HG02678 (cell line): ENCODE measurements around the gene C1QBP.
"Not testable (repeated sequence)": the region's sequence is repeated elsewhere in the genome, so short reads cannot be mapped to it uniquely, and the experiment has no call there.

ENCODE experiments used
- ATAC-seq: cut with Tn5 transposase; IDR thresholded peaks from one replicate; pipeline ENCODE4 v1.9.1; 2021; ENCODE audit warnings: mild to moderate bottlenecking, moderate library complexity; ENCODE audit not compliant: unreplicated experiment

C1QBP gene

DNA sequence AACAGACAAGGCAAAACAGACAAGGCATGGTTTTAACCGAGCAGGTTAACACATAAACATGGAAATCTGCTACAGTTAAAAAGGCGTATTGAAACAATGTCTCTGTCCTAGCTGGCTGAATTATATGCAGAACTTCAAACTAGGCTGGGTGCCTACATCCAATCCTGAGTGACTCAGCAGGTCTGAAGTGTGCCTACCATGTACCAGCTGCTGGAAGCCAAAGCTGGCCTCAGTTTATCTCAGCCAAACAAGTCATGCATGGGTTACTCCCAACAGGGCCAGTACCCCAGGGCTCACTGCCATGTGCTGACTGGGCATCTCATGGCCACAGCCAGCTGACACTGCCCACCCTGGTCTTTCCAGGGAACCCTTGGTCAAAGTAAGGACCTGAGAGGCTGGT, 4.0 kb downstream of the C1QBP start:
- no peak for ATAC-seq

DNA sequence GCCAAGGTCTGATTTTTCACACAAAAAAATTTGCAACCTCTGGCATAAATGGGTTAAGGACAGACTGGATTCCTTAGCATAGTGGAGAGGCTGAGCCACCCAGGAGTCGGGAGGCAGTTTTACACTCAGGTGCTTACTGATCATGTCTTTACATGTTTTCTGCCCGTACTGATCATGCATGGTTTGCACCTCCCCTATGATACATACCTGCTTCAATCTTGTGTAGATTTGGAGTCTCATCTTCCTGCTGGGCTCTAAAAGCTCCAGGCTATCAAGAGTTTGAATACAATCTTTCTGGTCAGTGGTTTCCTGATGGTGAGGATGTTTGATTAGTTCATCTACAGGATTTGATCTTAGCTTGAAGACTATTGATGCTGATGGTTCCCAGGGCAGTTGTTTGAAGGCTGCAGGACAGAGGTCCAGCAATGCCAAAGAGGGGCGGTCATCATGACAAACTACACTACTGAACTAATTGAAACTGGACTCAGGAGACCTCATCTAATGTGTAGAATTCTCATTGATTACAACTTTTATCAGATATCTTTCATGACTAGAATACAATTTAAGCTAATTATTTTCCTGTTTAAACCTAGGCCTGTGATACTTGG, 6.9 kb downstream of the C1QBP start:
- ATAC-seq: no peak

DNA sequence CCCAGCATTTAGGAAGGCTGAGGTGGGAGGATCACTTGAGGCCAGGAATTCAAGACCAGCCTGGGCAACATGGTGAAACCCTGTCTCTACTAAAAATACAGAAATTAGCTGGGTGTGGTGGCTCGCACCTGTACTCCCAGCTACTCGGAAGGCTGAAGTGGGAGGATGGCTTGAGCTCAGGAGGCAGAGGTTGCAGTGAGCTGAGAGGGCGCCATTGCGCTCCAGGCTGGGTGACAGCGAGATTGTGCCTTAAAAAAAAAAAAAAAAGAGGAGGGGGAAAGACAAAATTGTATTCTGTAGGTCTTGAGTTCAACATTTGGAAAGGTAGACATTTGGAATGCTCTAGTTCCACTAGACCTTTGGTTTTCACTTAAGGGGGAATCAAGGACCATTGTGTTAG, 7.7 kb downstream of the C1QBP start:
- not testable (repeated sequence) for ATAC-seq

GRCh38 chr17:5430413-5430999, 8.4 kb downstream of the C1QBP start:
- ATAC-seq: no peak

- no peak for ATAC-seq
Measured at GRCh38 chr17:5429191-5429887, 9.6 kb downstream of the C1QBP start.

DNA sequence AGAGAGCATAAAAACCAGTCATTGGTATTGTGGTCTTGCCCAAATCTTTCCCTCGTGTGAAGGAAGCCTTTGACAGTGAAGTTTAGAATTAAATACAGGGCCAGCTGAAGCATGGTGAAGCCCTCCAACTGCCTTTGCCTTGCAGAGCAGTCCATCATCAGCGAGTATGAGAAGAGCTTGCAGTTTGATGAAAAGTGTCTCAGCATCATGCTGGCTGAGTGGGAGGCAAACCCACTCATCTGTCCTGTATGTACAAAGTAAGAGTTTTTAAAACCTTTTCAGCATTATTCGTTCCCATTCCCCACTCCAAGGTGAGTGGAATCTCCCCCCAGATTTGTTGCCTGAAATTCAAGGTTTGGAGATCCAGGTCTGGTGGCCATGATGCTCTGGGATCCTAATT, 13.1 kb downstream of the C1QBP start:
- no peak for ATAC-seq

DNA sequence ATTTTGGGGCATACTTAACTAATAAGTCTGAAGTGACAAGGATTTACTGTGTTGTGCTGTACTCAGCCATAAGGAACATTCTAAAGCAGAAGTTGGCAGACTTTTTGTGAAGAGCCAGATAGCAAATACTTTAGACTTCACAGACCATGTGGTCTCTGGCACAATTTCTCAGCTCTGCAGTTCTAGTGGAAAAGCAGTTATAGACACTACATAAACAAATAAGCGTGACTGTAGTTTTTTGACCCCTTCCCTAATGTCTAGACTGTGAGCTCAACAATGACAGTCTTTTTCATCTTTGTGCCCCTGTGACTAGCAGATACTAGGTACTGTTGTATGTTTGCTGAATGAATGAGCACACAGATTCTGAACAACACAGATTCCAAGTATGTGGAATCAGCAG, 14.0 kb downstream of the C1QBP start:
- no peak for ATAC-seq

DNA sequence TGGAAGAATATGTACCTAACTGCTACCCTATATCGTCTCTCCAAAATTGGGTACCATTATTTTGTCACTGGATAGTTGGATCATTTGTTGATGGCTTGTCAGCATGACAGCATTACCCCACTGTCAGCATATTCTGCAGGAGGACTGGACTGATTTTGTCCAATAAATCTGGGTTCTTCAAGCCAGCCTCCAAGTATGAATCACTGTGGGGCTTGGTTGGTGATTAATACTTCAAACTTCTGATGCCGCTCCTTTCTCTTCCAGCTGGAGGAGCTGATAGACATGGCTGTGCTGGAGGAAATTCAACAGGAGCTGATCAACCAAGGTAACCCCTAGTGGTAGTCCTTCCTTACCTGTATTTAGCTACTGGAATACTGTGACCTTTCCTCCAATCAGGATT, 16.4 kb downstream of the C1QBP start:
- ATAC-seq: no peak

DNA sequence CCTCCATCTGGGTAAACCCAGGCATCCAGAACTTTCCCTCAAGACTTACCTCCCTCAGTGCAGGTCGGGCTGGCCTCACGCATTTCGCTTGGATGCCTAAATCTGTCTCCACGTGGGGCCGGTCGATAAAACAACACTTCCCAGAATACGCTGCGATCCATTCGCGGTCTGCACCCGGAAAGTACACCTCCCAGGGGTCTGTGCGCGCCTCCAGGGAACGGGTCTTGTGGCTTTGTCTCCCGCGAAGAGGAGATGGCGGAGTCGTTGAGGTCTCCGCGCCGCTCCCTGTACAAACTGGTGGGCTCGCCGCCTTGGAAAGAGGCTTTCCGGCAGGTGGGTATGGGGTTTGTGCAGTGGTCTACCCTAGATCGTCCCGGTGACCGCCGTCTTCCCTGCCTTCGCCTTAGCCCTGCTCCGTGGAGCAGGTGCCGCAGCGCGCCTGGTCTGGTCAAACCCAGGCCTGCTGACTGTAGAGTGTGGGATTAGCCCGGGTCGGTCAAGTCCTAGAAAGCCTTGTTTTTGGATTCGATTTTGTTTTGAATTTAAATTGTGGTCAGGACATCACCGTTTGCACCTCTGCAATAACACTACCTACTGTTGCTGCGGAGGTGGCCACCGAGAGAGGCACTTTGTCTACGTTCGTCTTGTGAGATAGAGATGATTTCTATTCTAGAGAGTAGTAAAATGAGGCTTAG, 18.8 kb downstream of the C1QBP start, which contains the start of gene RPAIN:
Gene RPAIN, plus strand, starts transcription at position 224 of the 695 bp plus-strand sequence. Its CDS starts 29 bp downstream, at position 253.
- ATAC-seq: peak; percentile 58

DNA sequence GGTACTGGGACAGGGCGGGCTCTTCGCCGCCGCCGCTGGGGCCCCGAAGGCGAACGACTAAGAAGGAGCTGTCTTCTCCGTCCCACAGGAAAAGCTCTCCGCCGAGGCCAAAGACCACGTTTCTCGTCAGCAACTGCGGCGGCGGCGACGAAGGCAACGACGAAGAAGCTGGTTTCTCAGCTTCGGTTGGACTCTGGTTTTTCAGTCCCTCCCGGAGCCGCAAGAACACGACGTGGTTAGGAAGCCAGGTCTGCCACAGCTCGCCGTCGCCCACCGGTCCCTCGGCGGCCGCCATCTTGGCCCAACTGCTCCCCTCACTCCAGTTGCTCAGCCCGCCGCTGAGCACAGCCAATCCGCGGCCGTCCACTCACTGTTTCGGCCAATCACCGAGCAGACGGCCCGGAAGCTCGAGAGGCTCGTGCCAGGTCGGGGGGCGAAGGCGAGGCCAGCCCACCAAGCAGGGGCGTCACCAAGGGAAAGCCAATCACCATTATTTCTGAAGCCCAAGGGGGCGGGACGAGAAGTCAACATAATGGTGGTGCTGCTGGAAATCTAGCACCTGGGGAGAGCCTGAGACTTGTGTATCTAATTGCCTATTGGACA, 19.5 kb downstream of the C1QBP start, which contains the start of gene NUP88:
Gene NUP88, minus strand, starts transcription at position 307 of the 603 bp plus-strand sequence. Its CDS starts 12 bp downstream, at position 295.
- ATAC-seq: peak; percentile 90

GRCh38 chr17:5418858-5419355, 20.0 kb downstream of the C1QBP start:
- ATAC-seq: peak; percentile 34

DNA sequence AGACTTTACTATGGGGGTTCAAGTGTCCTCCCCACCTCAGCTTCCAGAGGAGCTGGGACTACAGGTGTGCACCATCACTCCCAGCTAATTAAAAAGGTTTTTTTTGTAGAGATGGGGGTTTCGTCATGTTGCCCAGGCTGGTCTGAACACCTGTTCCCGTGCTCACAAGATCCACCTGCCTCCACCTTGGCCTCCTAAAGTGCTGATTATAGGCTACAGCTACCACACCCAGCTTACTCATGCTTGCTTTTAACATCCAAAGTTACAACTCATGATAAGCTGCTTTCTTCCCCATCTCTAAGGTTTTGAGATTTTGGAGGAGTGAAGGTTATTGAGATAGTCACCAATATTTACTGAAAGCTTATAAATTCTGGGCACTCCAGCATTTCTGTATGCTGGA, 22.1 kb downstream of the C1QBP start:
- ATAC-seq: no peak

GRCh38 chr17:5413682-5414081, 25.3 kb downstream of the C1QBP start:
- ATAC-seq: no peak

DNA sequence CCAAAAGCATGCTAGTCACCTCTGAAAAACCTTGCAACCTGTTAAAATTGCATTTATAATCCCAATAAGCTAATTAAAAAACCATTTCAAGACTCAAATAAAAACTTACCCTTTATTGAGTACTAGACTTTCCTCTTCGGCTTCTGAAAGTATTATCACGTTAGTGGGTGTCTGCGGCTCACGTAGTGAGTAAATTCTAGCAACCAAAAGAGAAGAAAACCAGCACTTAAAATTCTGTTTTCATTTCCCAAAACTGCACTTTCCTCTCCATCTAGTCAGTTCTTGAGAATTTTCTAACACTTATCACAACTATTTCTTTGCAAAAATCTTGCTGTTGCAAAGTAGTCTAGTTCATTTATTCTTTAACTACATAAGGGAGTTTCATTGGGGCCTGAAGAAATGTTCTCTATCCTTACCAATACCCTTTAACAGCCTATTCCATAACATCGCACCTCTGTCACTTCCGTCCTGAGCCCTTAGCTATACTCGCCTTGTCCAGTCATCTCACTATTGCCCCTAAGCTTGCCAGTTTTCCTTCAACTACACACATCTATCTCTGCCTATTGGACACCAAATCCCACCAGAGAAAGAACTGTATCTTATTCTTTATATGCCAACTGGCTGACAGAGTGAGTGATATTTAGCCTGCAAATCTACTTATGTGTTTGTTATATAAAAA, 28.2 kb downstream of the C1QBP start:
- no peak for ATAC-seq

- ATAC-seq: no peak
Measured at GRCh38 chr17:5408186-5408585, 30.8 kb downstream of the C1QBP start.

DNA sequence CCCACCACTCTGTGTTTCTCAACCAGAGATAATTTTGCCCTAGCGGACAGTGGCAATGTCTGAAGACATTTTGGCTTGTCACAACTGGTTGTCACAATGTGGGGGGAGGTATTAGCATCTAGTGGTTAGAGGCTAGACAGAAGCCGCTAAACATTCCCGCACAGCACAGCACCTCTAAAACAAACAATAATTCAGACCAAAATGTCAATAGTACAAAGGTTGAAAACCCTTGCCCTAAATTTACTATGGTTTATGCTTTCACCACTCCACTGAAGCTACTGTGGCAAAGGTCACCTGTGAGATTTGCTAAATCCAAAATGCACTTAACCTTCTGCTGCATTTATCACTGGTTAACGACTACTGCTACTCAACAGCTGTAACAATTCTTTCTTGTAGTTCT, 33.6 kb downstream of the C1QBP start:
- no peak for ATAC-seq

DNA sequence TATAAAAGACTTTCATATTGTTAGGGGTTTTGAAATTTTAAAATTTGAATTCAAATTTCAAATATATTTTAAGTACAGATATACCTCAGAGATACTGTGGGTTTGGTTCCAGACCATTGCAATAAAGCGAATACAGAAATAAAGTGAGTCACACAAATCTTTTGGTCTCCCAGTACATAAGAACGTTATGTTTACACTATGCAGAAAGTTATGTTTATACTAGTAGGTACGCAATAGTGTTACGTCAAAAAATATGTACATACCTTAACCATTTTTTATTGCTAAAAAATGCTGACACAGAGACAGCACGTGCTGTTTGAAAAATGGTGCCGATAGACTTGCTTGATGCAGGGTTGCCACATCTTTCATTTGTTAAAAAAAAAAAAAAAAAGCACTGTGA, 39.2 kb downstream of the C1QBP start:
- no peak for ATAC-seq

- ATAC-seq: no peak
Measured at GRCh38 chr17:5396612-5397011, 42.3 kb downstream of the C1QBP start.

- ATAC-seq: no peak
Measured at GRCh38 chr17:5391678-5392077, 47.3 kb downstream of the C1QBP start.
